Stimulated activated CD8-positive, alpha-beta memory T cell treated with anti-CD3 and anti-CD28 coated beads, Interleukin-12 subunit alpha, Interleukin-12 subunit beta, amount 100 ng/mL, for 4 hours (primary cell): Measurements from ENCODE around the gene VGLL4.
A peak's percentile ranks its signal among the peaks of the same experiment; 100 is the strongest.

Source experiments
- DNase-seq: peaks from one replicate; pipeline ENCODE4 v3.0.0-alpha.2; 2020; ENCODE audit warnings: low read depth

VGLL4 gene

GRCh38 chr3:11627612-11628011 is 16.1 kb downstream of the VGLL4 start:
- DNase-seq: no peak

- no peak for DNase-seq
These were observed 17.6 kb downstream of the VGLL4 start for GRCh38 chr3:11626084-11626463.

GRCh38 chr3:11625376-11626083 is 18.2 kb downstream of the VGLL4 start:
- DNase-seq: no peak

GRCh38 chr3:11624704-11625375 is 18.9 kb downstream of the VGLL4 start:
- no peak for DNase-seq

GRCh38 chr3:11624161-11624560 is 19.6 kb downstream of the VGLL4 start:
- peak; percentile 29 for DNase-seq

- DNase-seq: no peak
These were observed 20.8 kb downstream of the VGLL4 start for GRCh38 chr3:11622586-11623550.

- DNase-seq: no peak
These were observed 22.6 kb downstream of the VGLL4 start for GRCh38 chr3:11621077-11621476.

GRCh38 chr3:11619946-11620652 is 23.6 kb downstream of the VGLL4 start:
- no peak for DNase-seq

GRCh38 chr3:11619461-11619860 is 24.3 kb downstream of the VGLL4 start:
- DNase-seq: no peak

GRCh38 chr3:11618904-11619303 is 24.8 kb downstream of the VGLL4 start:
- DNase-seq: no peak

GRCh38 chr3:11616551-11616950 is 27.2 kb downstream of the VGLL4 start:
- no peak for DNase-seq

- no peak for DNase-seq
These were observed 29.7 kb downstream of the VGLL4 start for GRCh38 chr3:11613851-11614487.

GRCh38 chr3:11613319-11613718 is 30.4 kb downstream of the VGLL4 start:
- DNase-seq: no peak

- DNase-seq: no peak
These were observed 31.1 kb downstream of the VGLL4 start for GRCh38 chr3:11612515-11613188.

- no peak for DNase-seq
These were observed 32.3 kb downstream of the VGLL4 start for GRCh38 chr3:11611341-11611799.

- DNase-seq: no peak
These were observed 32.9 kb downstream of the VGLL4 start for GRCh38 chr3:11610700-11611275.

- DNase-seq: no peak
These were observed 33.6 kb downstream of the VGLL4 start for GRCh38 chr3:11610044-11610671.

GRCh38 chr3:11609481-11609880 is 34.2 kb downstream of the VGLL4 start:
- no peak for DNase-seq

GRCh38 chr3:11607816-11608215 is 35.9 kb downstream of the VGLL4 start:
- no peak for DNase-seq

GRCh38 chr3:11606865-11607440 is 36.8 kb downstream of the VGLL4 start:
- no peak for DNase-seq
